Esophagus squamous epithelium (tissue), 5 donors: ENCODE measurements around the gene ITGA8. TPM values are rescaled to one million over a fixed set of nuclear protein-coding genes. Genes with fewer than 3 reads are reported as not detected.

Source experiments
- DNase-seq: peaks from one replicate; lab custom pipeline; 2025; lab: John Stamatoyannopoulos, UW
- H3K27ac ChIP-seq, 4 donors: fragments of 200-600 bp; sonication (generic); one replicate each; pipeline ENCODE4 v1.5.1; 2016 to 2019; ENCODE audit warnings: mild to moderate bottlenecking in 1 of 4
- H3K27me3 ChIP-seq, 4 donors: fragments of 200-600 bp; sonication (generic); 1 replicate in 3 of 4; 2 replicates in 1 of 4; pipeline versions ENCODE4 v1.5.1 to v1.6.0; 2017 to 2021; ENCODE audit warnings: antibody characterized with exemption in 1 of 4
- H3K36me3 ChIP-seq, 3 donors: fragments of 200-600 bp; sonication (generic); one replicate each; pipeline ENCODE4 v1.5.1; 2016 to 2019
- H3K4me1 ChIP-seq, 3 donors: fragments of 200-600 bp; sonication (generic); one replicate each; pipeline ENCODE4 v1.5.1; 2017 to 2019
- H3K4me3 ChIP-seq, 4 donors: fragments of 200-600 bp; sonication (generic); 1 replicate in 3 of 4; 2 replicates in 1 of 4; pipeline ENCODE4 v1.5.1; 2016 to 2019; ENCODE audit warnings: mild to moderate bottlenecking in 2 of 4, moderate library complexity in 1 of 4
- H3K9me3 ChIP-seq, 3 donors: fragments of 200-600 bp; sonication (generic); one replicate each; pipeline ENCODE4 v1.5.1; 2016 to 2019
- POLR2A ChIP-seq, 4 donors: fragments of 450-650 bp; IDR thresholded peaks; one replicate each; pipeline ENCODE4 v1.6.1; 2017; ENCODE audit warnings: antibody characterized with exemption in 4 of 4, mild to moderate bottlenecking in 4 of 4, moderate library complexity in 3 of 4
- WGBS, 2 donors: methylation state at CpG; one replicate each; pipeline ENCODE4 v1.1.5; 2018; 5-methylcytosine and 5-hydroxymethylcytosine counted together
- intact Hi-C: fragments of 100-400 bp; cut with DNase I; formaldehyde crosslinking; loops from one replicate; pipeline ENCODE4 v1.15.0; 2022
- total RNA-seq, 4 donors: library from RNA; depleted of rRNA; stranded (reverse); fragments of >200 nt; gene quantifications; one replicate each; pipeline ENCODE4 v1.1.0, GENCODE V29; 2016
- TF ChIP-seq, protein P1 (sequence below), 6 experiments: fragments of 450-650 bp in 4 of 6; fragments of 200-600 bp in 2 of 6; sonication (generic) in 2 of 6; IDR thresholded peaks; one replicate each; pipeline ENCODE4 v1.5.1; 2016 to 2019; ENCODE audit warnings: antibody characterized with exemption in 6 of 6, mild to moderate bottlenecking in 4 of 6, moderate library complexity in 4 of 6
- donor health status: DM: yes; HTN: yes; CAD: no.

ITGA8 gene
- total RNA-seq, 4 donors from 2014 or later, result 1.0 to 22.5 (median 7.5) TPM

DNA sequence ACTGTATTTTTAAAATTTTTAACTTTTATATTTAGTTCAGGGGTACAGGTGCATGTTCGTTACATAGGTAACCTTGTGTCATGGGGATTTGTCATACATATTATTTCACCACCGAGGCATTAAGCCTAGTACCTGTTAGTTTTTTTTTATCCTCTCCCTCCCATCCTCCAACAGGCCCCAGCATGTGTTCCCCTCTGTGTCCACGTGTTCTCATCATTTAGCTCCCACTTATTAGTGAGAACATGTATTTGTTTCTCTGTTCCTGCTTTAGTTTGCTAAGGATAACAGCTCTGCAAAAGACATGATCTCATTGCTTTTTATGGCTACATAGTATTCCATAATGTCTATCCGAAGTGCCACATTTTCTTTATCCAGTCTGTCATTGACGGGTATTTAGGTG, 22.4 kb upstream of the ITGA8 start:
- TF ChIP-seq, protein P1, sequence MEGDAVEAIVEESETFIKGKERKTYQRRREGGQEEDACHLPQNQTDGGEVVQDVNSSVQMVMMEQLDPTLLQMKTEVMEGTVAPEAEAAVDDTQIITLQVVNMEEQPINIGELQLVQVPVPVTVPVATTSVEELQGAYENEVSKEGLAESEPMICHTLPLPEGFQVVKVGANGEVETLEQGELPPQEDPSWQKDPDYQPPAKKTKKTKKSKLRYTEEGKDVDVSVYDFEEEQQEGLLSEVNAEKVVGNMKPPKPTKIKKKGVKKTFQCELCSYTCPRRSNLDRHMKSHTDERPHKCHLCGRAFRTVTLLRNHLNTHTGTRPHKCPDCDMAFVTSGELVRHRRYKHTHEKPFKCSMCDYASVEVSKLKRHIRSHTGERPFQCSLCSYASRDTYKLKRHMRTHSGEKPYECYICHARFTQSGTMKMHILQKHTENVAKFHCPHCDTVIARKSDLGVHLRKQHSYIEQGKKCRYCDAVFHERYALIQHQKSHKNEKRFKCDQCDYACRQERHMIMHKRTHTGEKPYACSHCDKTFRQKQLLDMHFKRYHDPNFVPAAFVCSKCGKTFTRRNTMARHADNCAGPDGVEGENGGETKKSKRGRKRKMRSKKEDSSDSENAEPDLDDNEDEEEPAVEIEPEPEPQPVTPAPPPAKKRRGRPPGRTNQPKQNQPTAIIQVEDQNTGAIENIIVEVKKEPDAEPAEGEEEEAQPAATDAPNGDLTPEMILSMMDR (IDR thresholded peaks at IDR 0.05), result no peak
- no peak for TF ChIP-seq POLR2A (IDR thresholded peaks at IDR 0.05)
- WGBS, 2 donors, result 37 to 51% methylated on average over 4 to 5 of the region's 5 CpGs
- Histone ChIP-seq H3K27ac (no peak overlapping the region), H3K4me1 (peaks cover 0 to 10% (median 2%) of the 10 kb centered on the region in 3 donors), H3K4me3 (no peak overlapping the region), H3K27me3 (no peaks in the 10 kb centered on the region), H3K9me3 (no peaks in the 10 kb centered on the region), H3K36me3 (no peaks in the 10 kb centered on the region)
- intact Hi-C loops, result loop anchor here (10.0 kb wide), 1 partner anchor 317 kb away; no protein-coding TSS in a partner anchor
- DNase-seq, result no peak

DNA sequence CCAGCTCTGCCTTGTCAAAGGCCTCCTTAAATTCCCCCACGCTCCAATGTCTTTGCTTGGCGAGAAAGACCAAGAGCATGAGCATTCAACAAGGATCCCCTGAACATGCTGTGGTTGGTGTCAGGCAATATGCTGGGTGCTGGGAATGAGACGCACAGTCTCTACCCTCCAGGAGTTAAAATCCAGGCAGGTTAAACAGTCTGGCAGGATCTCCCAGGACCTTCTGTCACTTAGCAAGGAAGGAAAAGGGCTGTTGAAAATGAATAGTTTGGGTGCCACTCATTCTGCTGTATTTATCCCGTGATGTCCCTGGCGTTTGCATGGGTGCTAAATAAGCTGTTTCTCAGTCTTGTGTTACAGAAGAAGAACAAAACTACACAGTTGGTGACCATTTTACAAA, 21.9 kb upstream of the ITGA8 start:
- Histone ChIP-seq H3K27me3 (no peaks in the 10 kb centered on the region), H3K4me1 (peaks cover 0 to 10% (median 2%) of the 10 kb centered on the region in 3 donors), H3K27ac (no peak overlapping the region), H3K36me3 (no peaks in the 10 kb centered on the region), H3K4me3 (no peak overlapping the region), H3K9me3 (no peaks in the 10 kb centered on the region)
- no peak for TF ChIP-seq POLR2A (IDR thresholded peaks at IDR 0.05)
- TF ChIP-seq, protein P1 (IDR thresholded peaks at IDR 0.05), result no peak
- intact Hi-C loops, result loop anchor here (10.0 kb wide), 1 partner anchor 317 kb away; no protein-coding TSS in a partner anchor
- DNase-seq, result no peak
- 75 to 84% methylated on average over 4 to 5 of the region's 5 CpGs for WGBS, 2 donors

DNA sequence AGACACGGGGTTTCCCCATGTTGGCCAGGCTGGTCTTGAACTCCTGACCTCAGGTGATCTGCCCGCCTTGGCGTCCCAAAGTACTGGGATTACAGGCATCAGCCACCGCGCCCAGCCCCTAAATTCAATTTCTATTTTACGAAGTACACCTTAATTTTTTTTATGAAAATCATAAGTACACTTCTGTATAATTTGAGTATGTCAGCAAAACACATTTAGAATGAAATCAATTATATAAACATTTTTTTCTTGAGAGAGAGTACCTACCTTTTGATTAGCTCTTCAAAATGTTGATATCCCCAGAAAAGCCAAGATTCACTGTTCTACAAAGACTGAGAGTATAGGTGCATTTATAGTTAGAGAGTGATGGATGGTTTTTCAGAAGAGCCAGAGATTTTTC, 20.5 kb upstream of the ITGA8 start:
- peaks cover 0 to 20% (median 8%) of the 10 kb centered on the region in 3 donors for H3K4me1 ChIP-seq
- no peaks in the 10 kb centered on the region for H3K27me3 ChIP-seq
- no peaks in the 10 kb centered on the region for H3K9me3 ChIP-seq
- no peaks in the 10 kb centered on the region for H3K36me3 ChIP-seq
- intact Hi-C loops, result loop anchor here (10.0 kb wide), 1 partner anchor 315 kb away; no protein-coding TSS in a partner anchor
- no peak for TF ChIP-seq POLR2A (IDR thresholded peaks at IDR 0.05)
- TF ChIP-seq, protein P1 (IDR thresholded peaks at IDR 0.05), result no peak
- 82 to 91% methylated on average over 6 of the region's 6 CpGs for WGBS, 2 donors
- H3K27ac ChIP-seq, result no peak overlapping the region
- no peak overlapping the region for H3K4me3 ChIP-seq
- DNase-seq, result no peak

- Histone ChIP-seq H3K9me3 (no peaks in the 10 kb centered on the region), H3K4me1 (peaks cover 0 to 23% (median 8%) of the 10 kb centered on the region in 3 donors), H3K27ac (peak overlapping the region in 3 of 4 donors; percentile 40 to 84 (median 50)), H3K36me3 (no peaks in the 10 kb centered on the region), H3K4me3 (no peak overlapping the region), H3K27me3 (no peaks in the 10 kb centered on the region)
- WGBS, 2 donors, result 48 to 60% methylated on average over 9 of the region's 9 CpGs
- no peak for DNase-seq
- intact Hi-C loops, result no loop called here
- TF ChIP-seq, protein P1 (IDR thresholded peaks at IDR 0.05), result no peak
- no peak for TF ChIP-seq POLR2A (IDR thresholded peaks at IDR 0.05)
These were observed 19.7 kb upstream of the ITGA8 start for GRCh38 chr10:15739254-15739970.

GRCh38 chr10:15738270-15738925, 18.7 kb upstream of the ITGA8 start:
- intact Hi-C loops, result no loop called here
- DNase-seq, result no peak
- Histone ChIP-seq H3K4me1 (peaks cover 0 to 23% (median 8%) of the 10 kb centered on the region in 3 donors), H3K27ac (peak overlapping the region in 3 of 4 donors; percentile 40 to 84 (median 84)), H3K36me3 (no peaks in the 10 kb centered on the region), H3K9me3 (no peaks in the 10 kb centered on the region), H3K4me3 (peak overlapping the region in 1 of 4 donors; percentile 36), H3K27me3 (no peaks in the 10 kb centered on the region)
- 64 to 83% methylated on average over 10 of the region's 10 CpGs for WGBS, 2 donors
- TF ChIP-seq POLR2A (IDR thresholded peaks at IDR 0.05), result no peak
- TF ChIP-seq, protein P1 (IDR thresholded peaks at IDR 0.05), result no peak
